Karpas-422 (cell line): Measurements from ENCODE around the gene FAM209A. TPM values are rescaled to one million over a fixed set of nuclear protein-coding genes. Genes with fewer than 3 reads are reported as not detected.

ENCODE experiments used
- DNase-seq: peaks from one replicate; pipeline ENCODE4 v3.0.0-alpha.2; 2015
- H2AFZ ChIP-seq: fragments of 200-600 bp; sonication (generic); 2 replicates; pipeline ENCODE4 v1.6.1; 2014; ENCODE audit warnings: antibody characterized with exemption, low read length, mixed read lengths
- H3K27ac ChIP-seq: fragments of 200-600 bp; sonication (generic); 2 replicates; pipeline ENCODE4 v1.5.1; 2014; ENCODE audit warnings: mild to moderate bottlenecking, low read length, moderate library complexity
- H3K27me3 ChIP-seq: fragments of 200-600 bp; sonication (generic); 2 replicates; pipeline ENCODE4 v1.6.1; 2014; ENCODE audit warnings: low read length, mixed read lengths
- H3K36me3 ChIP-seq: fragments of 200-600 bp; sonication (generic); 2 replicates; pipeline ENCODE4 v1.6.1; 2014; ENCODE audit warnings: low read length, mixed read lengths; ENCODE audit not compliant: insufficient read depth
- H3K4me1 ChIP-seq: fragments of 200-600 bp; sonication (generic); 2 replicates; pipeline ENCODE4 v1.6.1; 2014; ENCODE audit warnings: mild to moderate bottlenecking, low read length, mixed read lengths
- H3K4me2 ChIP-seq: fragments of 200-600 bp; sonication (generic); 2 replicates; pipeline ENCODE4 v1.6.1; 2014; ENCODE audit warnings: low read length, low read depth, mild to moderate bottlenecking; ENCODE audit not compliant: poor library complexity, severe bottlenecking
- H3K4me3 ChIP-seq: fragments of 200-600 bp; sonication (generic); 2 replicates; pipeline ENCODE4 v1.5.1; 2014; ENCODE audit warnings: mild to moderate bottlenecking, antibody characterized with exemption, low read length, mixed read lengths
- H3K79me2 ChIP-seq: fragments of 200-600 bp; sonication (generic); 2 replicates; pipeline ENCODE4 v1.6.1; 2014; ENCODE audit warnings: mild to moderate bottlenecking, low read length, mixed read lengths
- H3K9ac ChIP-seq: fragments of 200-600 bp; sonication (generic); 2 replicates; pipeline ENCODE4 v1.6.0; 2014; ENCODE audit warnings: low read length
- H3K9me2 ChIP-seq: fragments of 200-600 bp; sonication (generic), shearing (Covaris generic); replicated peaks from 2 replicates; pipeline ENCODE4 v1.6.0; 2014; ENCODE audit warnings: mild to moderate bottlenecking, low read length, moderate library complexity; ENCODE audit not compliant: insufficient read depth
- H3K9me3 ChIP-seq: fragments of 300-700, 200-600 bp; sonication (generic); 2 replicates; pipeline ENCODE4 v1.6.1; 2014; ENCODE audit warnings: low read length, mixed read lengths
- H4K20me1 ChIP-seq: fragments of 200-600 bp; sonication (generic); 2 replicates; pipeline ENCODE4 v1.6.1; 2014; ENCODE audit warnings: mild to moderate bottlenecking, antibody characterized with exemption, low read length, low read depth; ENCODE audit not compliant: insufficient read depth
- total RNA-seq: library from RNA; depleted of rRNA; stranded (reverse); fragments of >200 nt; shearing (Covaris generic); gene quantifications from 2 replicates; pipeline ENCODE4 v1.2.3, GENCODE V29; 2014; ENCODE audit warnings: low replicate concordance

The FAM209A gene
- total RNA-seq, 1 experiment from 2014 or later = not detected

DNA sequence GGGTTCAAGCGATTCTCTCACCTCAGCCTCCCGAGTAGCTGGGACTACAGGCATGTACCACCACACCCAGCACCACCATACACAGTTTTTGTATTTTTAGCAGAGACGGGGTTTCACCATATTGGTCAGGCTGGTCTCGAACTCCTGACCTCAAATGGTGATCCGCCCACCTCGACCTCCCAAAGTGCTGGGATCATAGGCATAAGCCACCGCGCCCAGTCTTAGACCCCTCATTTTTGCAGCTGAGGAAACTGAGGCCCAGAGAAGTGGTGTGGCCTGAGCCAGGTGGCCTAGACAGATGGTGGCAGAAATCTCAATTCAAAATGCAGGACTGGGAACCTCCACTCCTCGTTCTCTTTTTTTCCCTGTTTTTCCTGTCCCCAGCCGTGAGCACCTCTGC lies 12.6 kb upstream of the FAM209A start:
- H3K79me2 ChIP-seq = peaks cover 27% of the 10 kb centered on the region; the same call in 1 of the 2 replicates
- no peak overlapping the region for H3K9ac ChIP-seq
- no peaks in the 10 kb centered on the region for H3K9me3 ChIP-seq
- H3K4me3 ChIP-seq = no peak overlapping the region
- H3K27me3 ChIP-seq = no peaks in the 10 kb centered on the region
- H3K36me3 ChIP-seq = peaks cover 9% of the 10 kb centered on the region; the same call in 1 of the 2 replicates
- DNase-seq = peak; percentile 5
- H2AFZ ChIP-seq = no peak overlapping the region
- H3K4me2 ChIP-seq = no peak overlapping the region
- no peaks in the 10 kb centered on the region for H4K20me1 ChIP-seq
- no peak overlapping the region for H3K27ac ChIP-seq
- H3K4me1 ChIP-seq = peaks cover 10% of the 10 kb centered on the region
- H3K9me2 ChIP-seq = no peaks in the 10 kb centered on the region

DNA sequence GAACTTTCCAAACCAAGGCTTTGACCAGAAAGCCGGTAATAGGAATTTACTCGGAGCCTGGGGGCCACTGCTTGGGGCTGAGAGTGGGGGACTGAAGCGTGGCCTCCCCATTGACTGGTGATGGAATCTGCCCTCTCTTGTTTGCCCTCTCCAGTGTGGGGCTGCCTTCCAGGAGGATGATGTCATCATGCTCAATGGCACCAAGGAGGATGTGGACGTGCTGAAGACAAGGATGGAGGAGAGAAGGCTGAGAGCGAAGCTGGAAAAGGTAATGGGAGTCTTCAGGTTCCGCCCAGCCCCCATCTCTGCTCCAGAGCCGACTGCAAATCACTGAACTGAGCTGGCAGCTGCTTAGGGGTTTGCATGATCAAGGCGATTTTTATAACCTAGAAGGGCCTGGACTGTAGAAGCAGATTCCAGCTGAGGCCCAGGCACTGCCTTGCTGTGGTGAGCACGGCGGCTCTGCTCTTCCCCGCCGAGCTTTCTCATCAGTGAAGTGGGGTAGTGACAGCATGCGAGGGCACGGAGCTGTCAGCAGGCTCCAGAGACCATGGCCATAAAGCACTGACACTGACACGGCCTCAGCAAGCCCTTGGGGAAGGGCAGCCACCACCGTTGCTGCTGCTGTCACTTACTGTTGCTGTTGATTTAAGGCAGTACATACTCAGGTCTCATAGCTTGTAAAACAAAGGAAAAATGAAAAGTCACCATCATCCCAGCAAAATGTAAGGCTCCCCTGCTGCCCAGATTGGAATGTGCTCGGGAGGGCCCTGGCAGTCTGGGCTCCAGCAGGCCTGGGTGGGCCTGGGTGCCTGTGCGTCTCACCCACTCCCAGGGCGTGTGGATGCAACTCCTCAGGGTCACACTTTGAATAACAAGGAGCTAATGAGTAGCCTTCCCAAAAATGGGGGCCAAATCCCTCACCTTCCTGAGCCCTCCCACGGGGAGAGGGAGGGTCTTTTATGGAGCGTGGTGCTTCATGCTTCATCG lies 11.1 kb upstream of the FAM209A start:
- Histone ChIP-seq H3K9ac (no peak overlapping the region), H3K27me3 (no peaks in the 10 kb centered on the region), H2AFZ (no peak overlapping the region), H3K79me2 (peaks cover 14% of the 10 kb centered on the region; the same call in 1 of the 2 replicates), H3K36me3 (peaks cover 25% of the 10 kb centered on the region), H3K9me2 (no peaks in the 10 kb centered on the region), H3K4me2 (no peak overlapping the region), H3K9me3 (no peaks in the 10 kb centered on the region), H3K4me1 (peaks cover 6% of the 10 kb centered on the region), H4K20me1 (no peaks in the 10 kb centered on the region), H3K27ac (no peak overlapping the region), H3K4me3 (no peak overlapping the region)
- DNase-seq = peak; percentile 34

DNA sequence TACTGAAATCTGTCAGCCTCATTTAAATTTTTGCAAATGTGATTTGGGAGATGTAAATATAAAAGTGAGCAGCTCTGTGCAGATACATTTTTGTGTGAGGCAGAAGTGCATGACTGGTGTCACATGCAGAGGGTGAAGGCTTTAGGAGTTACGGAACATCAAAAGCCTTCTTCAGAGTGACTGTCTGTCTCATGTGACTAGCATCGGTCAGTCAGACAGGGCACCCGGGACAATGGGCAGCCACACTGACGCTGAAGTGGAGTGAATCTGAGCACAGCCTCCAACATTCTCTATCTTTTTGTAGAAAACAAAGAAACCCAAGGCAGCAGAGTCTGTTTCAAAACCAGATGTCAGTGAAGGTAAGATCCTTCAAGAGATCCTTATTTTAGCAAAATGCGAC lies 7.9 kb upstream of the FAM209A start:
- no peak overlapping the region for H3K4me3 ChIP-seq
- no peaks in the 10 kb centered on the region for H3K9me2 ChIP-seq
- no peaks in the 10 kb centered on the region for H3K27me3 ChIP-seq
- H3K9me3 ChIP-seq = no peaks in the 10 kb centered on the region; the same call in 1 of the 2 replicates
- H3K36me3 ChIP-seq = peaks cover 44% of the 10 kb centered on the region
- H2AFZ ChIP-seq = no peak overlapping the region
- DNase-seq = no peak
- no peaks in the 10 kb centered on the region for H4K20me1 ChIP-seq
- no peak overlapping the region for H3K27ac ChIP-seq
- no peaks in the 10 kb centered on the region for H3K4me1 ChIP-seq
- H3K79me2 ChIP-seq = no peaks in the 10 kb centered on the region
- no peak overlapping the region for H3K4me2 ChIP-seq
- no peak overlapping the region for H3K9ac ChIP-seq

DNA sequence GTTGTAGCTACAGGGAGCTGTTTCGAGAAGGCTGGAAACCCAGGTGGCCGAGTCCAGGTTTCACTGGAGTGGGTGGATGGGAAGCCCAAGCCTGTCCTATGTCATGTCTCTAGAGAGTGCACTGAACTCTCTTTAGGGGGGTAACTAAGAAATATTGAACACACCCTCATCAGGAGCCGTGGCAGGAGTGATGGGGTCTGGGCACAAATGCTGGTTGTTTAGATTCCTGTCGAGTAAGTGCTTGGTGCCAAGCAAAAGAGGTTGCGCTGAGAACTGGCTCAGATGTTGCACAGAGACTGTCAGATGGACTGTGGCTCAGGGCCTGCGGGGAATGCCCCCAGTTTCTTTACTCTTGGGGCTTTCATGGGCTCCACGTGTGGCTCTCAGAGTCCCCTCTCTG lies 7.3 kb upstream of the FAM209A start:
- Histone ChIP-seq H3K27ac (no peak overlapping the region), H4K20me1 (no peaks in the 10 kb centered on the region), H3K27me3 (no peaks in the 10 kb centered on the region), H3K9ac (no peak overlapping the region), H3K4me2 (no peak overlapping the region), H3K9me2 (no peaks in the 10 kb centered on the region), H2AFZ (no peak overlapping the region), H3K4me1 (no peaks in the 10 kb centered on the region), H3K4me3 (no peak overlapping the region), H3K79me2 (no peaks in the 10 kb centered on the region), H3K9me3 (no peaks in the 10 kb centered on the region; the same call in 1 of the 2 replicates), H3K36me3 (peaks cover 44% of the 10 kb centered on the region)
- no peak for DNase-seq

DNA sequence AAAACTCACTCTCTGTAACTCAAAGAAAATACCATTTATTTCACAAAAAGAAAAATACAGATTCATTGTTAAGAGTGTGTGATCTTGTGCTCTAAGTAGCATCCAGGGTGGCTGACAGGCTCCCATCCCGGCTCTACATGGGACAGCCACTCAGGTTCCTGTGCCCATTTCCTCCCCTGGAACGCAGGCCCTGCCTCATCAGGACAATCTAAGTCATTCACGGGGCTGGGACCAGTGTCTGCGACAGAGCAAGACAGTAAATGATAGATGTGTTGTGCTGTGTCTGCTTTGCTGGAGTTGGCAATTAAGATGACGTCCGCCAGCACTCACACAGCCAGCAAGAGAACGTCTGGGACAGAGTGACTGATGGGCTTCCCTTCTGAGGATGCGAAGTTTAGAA lies 6.9 kb upstream of the FAM209A start:
- Histone ChIP-seq H4K20me1 (no peaks in the 10 kb centered on the region), H3K4me2 (no peak overlapping the region), H3K9me3 (no peaks in the 10 kb centered on the region; the same call in 1 of the 2 replicates), H3K27ac (no peak overlapping the region), H3K9ac (no peak overlapping the region), H3K27me3 (no peaks in the 10 kb centered on the region), H3K36me3 (peaks cover 44% of the 10 kb centered on the region), H2AFZ (no peak overlapping the region), H3K79me2 (no peaks in the 10 kb centered on the region), H3K4me1 (no peaks in the 10 kb centered on the region), H3K9me2 (no peaks in the 10 kb centered on the region), H3K4me3 (no peak overlapping the region)
- no peak for DNase-seq

DNA sequence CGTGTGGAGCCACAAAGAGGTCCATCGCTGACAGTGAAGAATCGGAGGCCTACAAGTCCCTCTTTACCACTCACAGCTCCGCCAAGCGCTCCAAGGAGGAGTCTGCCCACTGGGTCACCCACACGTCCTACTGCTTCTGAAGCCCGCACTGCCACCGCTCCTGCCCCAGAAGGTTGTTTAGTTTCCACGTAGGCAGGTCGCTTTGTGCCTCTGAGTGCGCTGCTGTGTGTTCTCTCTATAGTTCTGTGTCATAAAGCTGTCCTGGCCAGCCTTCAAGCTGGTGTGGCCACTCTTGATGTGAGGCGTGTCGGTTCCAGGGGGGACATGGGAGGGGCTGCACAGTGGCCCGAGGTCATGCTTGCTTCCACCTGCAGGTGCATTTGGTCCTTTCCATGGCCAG lies 6.4 kb upstream of the FAM209A start:
- peaks cover 44% of the 10 kb centered on the region for H3K36me3 ChIP-seq
- no peak overlapping the region for H2AFZ ChIP-seq
- H3K27ac ChIP-seq = no peak overlapping the region
- H3K9me2 ChIP-seq = no peaks in the 10 kb centered on the region
- no peak for DNase-seq
- H3K4me2 ChIP-seq = no peak overlapping the region
- H3K9me3 ChIP-seq = no peaks in the 10 kb centered on the region; the same call in 1 of the 2 replicates
- no peak overlapping the region for H3K4me3 ChIP-seq
- no peaks in the 10 kb centered on the region for H3K4me1 ChIP-seq
- no peak overlapping the region for H3K9ac ChIP-seq
- H4K20me1 ChIP-seq = no peaks in the 10 kb centered on the region
- H3K79me2 ChIP-seq = no peaks in the 10 kb centered on the region
- H3K27me3 ChIP-seq = no peaks in the 10 kb centered on the region

DNA sequence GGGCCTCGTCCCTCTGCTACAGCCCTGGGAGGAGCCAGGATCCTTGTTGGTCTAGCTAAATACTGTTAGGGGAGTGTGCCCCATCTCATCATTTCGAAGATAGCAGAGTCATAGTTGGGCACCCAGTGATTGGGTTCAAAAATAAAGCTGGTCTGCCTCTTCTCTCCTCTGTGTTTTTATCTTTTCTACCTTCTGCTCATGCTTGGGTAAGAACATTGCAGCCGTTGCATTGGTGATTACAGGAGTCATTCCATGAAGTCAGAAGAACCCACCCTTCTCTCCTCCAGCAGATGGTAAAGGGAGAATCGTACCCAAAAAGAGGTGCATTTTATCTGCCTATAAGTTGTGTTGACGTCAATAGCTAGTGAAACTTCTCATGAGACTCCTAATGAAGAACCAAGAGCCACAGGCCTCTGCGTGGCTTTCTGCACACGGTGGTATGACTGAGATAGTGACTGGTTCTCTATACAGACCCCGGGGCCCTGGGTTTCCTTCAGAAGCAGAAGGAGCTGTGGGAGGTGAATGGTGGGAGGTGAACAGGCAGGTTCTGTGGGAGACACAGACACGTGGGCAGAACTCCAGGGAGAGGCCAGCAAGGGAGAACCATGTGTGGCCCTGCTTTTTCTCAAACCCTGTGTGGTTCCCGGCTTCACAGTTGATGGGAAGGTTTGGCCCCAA lies 5.7 kb upstream of the FAM209A start:
- H2AFZ ChIP-seq = no peak overlapping the region
- H3K36me3 ChIP-seq = peaks cover 44% of the 10 kb centered on the region
- no peaks in the 10 kb centered on the region for H4K20me1 ChIP-seq
- no peaks in the 10 kb centered on the region for H3K4me1 ChIP-seq
- H3K27me3 ChIP-seq = no peaks in the 10 kb centered on the region
- no peaks in the 10 kb centered on the region for H3K79me2 ChIP-seq
- DNase-seq = no peak
- H3K9me3 ChIP-seq = no peaks in the 10 kb centered on the region; the same call in 1 of the 2 replicates
- no peak overlapping the region for H3K4me3 ChIP-seq
- H3K9me2 ChIP-seq = no peaks in the 10 kb centered on the region
- no peak overlapping the region for H3K9ac ChIP-seq
- H3K27ac ChIP-seq = no peak overlapping the region
- no peak overlapping the region for H3K4me2 ChIP-seq

DNA sequence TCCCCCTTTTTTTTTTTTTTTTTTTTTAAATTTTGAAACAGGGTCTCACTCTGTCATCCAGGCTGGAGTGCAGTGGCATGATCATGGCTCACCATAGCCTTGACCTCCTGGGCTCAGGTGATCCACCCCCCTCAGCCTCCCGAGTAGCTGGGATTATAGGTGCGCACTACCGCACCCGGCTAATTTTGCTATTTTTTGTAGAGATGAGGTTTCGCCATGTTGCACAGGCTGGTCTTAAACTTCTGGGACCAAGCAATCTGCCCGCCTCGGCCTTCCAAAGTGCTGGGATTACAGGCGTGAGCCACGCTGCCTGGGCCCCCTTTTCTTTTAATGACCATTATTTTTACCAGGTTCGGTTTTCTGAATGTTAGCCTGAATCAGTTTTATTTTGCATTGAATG lies 5.0 kb upstream of the FAM209A start:
- no peak overlapping the region for H3K9ac ChIP-seq
- H3K9me3 ChIP-seq = no peaks in the 10 kb centered on the region; the same call in 1 of the 2 replicates
- no peak overlapping the region for H3K4me2 ChIP-seq
- H3K27ac ChIP-seq = no peak overlapping the region
- H3K27me3 ChIP-seq = no peaks in the 10 kb centered on the region
- no peaks in the 10 kb centered on the region for H3K9me2 ChIP-seq
- no peaks in the 10 kb centered on the region for H4K20me1 ChIP-seq
- peaks cover 44% of the 10 kb centered on the region for H3K36me3 ChIP-seq
- no peaks in the 10 kb centered on the region for H3K4me1 ChIP-seq
- H3K4me3 ChIP-seq = no peak overlapping the region
- no peak for DNase-seq
- no peak overlapping the region for H2AFZ ChIP-seq
- no peaks in the 10 kb centered on the region for H3K79me2 ChIP-seq
